NCI-H128 (cell line): ENCODE results near the gene GLIS1.

Experiments
- DNase-seq: peaks from one replicate; lab custom pipeline; 2025; ENCODE audit not compliant: unreplicated experiment; lab: John Stamatoyannopoulos, UW

The GLIS1 gene

DNA sequence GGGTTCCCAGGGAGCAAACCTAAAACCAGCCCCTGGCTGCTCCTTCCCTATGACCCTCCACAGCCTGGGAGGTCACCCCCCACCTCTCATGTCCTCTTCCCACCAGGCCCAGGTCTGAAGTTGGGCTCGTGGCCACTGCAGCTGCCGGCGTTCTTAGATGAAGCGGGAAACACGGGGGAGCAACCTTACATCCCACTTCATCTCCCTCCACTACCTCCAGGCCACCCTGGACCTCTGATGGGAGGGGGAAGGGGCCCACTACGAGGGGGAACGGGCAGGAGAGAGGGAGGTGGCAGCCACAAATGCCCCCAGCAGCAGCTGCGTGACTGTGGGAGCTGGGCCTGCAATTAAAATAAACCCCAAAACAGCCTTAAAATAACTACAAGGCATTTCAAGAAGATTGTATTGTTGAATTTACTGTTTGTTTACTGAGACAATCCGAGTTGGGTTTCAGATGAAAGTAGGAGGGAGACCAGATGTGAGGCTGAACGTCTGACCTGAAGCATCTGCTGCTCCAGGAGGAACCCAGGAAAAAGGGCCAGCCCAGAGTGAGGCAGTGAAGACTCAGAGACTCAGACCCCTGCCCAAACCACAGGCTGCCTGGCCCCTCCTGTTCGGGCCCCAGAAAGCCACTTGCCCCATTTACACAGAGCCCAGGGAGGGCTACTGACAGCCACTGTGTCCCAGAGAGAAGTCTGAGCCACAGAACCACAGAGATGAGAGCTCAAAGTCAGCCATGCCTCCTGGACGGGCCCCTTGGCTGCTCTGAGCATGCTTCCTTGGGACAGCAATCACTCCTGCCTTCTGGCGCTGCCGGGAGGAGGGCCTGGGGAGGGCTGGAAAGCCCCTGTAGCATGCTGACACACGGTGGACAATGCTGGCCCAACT, 59.8 kb downstream of the GLIS1 start:
- no peak for DNase-seq

DNA sequence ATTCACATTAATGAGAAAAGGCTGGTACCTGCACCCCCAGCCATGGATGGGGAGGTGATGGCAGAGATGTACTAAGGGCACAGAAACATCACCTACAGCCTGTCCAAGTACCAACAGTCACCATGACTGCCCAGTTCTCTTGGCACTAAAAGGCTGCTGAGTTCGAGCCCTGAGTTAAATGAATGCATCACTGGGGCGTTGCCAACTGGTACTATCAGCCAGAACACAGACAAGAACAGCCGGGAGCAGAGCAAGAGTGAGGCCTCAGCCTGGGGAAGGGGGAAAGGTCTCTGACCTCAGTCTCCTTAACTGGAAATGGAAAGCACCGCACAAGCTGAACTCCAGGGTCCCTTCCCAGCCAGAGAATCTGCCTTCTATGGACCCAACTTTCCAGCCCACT, 60.5 kb downstream of the GLIS1 start:
- DNase-seq, result no peak

DNA sequence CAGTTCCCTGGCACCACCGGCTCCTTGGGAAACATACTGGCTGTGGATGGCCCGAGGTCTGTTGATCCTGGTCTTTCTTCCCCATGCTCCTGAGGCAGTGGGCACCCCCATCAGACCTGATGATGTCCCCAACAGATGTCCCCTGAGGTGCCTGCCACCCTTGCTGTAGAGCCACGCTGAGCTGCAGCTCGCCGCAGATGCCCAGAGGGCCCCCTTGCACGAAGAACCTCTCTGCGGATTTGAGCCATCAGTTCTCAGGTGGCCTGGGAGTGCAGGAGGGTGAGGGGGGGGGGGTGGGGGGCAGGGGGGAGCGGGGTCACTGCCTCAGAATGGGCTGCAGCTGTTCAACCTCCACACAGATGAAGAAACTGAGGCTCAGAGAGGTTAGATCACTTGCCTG, 60.9 kb downstream of the GLIS1 start:
- DNase-seq, result no peak

DNA sequence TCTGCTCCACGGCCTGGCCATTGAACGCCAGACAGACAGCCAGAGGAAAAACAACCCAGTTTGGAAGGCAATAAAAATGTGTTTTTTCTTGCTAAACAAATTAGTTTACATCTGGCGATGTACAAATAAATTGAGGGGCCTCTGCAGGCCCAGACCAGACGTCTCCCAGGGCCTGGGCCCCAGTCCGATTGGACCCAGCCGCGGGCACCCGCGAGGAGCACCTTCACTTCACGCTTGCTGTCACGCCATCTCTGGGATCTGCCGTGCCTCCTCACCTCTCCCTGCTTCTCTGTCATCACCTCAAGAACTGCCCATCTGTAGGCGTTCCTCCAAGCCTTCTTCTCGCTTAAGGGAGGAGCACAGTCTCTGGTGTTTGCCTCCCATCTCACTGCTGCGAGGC, 61.5 kb downstream of the GLIS1 start:
- no peak for DNase-seq

DNA sequence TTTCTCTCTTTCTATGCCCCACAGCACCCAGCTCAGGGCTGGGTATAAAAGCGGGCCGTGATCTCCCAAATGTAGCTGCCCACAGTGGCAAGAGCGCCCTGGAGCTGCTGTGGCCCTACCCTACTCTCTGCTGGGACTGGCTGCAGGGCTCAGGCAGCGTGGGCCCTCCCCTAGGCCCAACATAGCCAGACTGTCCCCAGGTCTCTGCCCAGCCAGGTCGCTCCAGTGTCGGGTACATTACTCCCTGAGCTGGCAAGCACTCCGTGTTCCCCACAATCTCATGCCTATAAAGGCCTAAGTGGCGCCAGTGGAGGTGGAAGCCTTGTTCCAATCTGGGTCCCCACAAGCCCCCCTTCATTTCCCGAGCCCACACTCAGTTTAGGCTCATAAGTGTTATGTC, 66.2 kb downstream of the GLIS1 start:
- no peak for DNase-seq

DNA sequence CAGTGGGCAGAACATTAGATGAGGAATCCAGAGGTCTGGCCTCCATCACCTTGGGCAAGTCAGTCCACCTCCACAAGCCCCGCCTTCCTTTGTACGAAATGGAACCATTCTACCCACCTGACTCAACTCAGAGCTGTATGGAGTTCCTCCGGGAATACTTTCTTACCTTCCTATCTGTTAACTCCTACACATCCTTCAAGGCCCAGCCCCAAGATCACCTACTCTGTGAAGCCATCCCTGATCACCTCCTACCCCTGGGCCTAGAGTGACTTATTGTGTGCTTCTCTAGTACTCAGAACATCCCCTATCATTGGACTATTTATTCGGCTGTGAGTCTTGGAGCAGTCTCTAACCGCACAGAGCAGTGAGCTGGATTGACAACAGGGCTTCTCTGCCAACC, 66.7 kb downstream of the GLIS1 start:
- no peak for DNase-seq

DNA sequence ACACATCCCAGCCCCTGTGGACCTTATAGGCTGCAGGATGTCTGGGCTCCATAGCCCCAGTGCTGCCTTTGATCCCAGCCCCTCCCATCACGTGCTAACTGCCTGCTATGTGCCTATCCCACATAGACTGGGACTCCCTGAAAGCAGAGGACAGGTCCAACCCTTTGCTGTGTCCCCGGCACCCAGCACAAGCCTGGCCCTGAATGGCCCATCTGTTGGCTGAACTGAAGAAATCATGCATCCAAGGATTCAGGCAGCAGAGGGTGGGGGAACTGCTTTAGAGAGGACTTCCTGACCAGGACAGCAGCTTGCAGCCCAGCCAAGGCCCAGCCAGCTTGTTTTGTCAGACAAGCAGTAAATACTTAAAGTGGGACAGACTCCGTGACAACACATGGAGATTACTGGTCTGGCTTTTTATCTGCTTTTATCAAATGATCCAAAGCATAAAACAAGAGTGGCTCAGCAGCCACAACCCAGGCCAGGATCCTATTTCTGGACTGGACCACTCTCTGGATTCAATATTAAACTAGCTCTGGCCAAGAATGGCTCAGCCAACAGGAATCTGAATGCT, 69.3 kb downstream of the GLIS1 start:
- DNase-seq, result no peak

DNA sequence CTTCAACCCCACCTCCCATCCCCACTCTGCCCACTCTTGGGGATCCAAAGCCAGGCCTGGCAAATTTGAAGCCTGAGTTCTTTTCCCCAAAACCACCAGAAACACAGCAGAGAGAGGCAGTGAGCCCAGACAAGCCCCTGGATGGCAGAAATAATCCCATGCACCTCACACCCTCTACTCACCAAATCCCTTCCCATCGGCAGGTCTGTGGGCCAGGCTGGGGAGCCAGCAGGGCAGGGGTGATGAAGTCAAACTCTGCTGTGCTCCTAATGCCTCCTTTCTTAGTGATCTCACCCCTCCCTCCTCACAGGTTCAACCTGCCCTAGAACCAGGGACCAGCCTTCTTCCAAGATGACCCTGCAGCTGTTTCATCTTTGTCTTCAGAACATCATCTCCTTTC, 72.4 kb downstream of the GLIS1 start:
- no peak for DNase-seq

DNA sequence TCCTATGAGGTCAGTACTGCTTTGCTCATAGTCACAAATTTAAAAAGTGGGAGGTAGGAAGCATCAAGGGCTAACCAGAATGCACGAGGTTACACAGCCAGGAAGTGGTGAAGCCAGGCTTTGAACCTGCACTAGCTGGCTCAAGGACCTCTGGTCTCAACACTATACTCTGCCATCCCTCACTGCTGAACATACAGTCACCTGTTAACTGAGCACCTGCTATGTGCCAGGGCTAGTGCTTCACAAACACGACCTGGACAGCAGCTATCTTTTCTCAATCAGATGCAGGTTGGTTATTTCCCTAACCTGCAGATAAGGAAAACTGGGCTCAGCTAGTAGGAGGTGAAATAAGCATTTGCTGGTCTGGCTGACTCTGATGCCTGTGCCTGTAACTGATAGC, 73.0 kb downstream of the GLIS1 start:
- DNase-seq, result no peak

DNA sequence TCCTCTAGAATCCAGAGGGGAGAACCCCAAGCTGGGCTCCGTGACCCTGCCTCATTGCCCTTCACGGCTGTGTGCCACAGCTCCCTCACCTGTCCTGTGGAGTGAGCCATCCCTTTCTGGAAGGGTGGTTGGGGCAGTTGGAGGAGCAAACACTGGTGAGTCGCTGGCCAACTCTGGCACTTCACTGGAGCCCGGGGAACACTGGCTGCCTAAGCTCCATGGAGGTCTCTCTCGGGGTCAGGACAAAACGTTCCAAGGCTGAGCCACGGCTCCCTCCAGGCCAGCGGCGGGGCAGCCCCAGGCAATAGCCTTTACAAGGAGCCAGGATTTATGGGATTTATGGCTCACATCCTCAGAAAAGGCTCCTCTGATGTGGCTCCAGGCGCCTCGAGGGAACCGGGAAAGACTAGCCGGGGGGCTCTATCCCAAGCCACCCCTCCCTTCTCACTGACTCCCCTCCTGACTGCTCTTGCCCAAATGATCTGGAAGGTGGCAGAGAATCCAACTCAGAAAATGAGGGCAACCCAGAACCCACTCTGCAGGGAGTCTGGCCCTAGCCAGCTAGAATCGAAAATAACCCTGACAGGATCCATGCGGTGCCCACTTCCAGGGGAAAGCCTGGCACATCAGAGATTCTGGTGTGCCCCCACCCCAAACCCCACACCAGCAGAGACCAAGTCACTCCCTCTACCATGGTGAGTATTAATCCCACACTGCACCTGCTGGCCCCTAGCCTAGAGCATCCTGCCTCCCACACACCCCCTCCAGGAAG, 75.2 kb downstream of the GLIS1 start:
- DNase-seq, result no peak

DNA sequence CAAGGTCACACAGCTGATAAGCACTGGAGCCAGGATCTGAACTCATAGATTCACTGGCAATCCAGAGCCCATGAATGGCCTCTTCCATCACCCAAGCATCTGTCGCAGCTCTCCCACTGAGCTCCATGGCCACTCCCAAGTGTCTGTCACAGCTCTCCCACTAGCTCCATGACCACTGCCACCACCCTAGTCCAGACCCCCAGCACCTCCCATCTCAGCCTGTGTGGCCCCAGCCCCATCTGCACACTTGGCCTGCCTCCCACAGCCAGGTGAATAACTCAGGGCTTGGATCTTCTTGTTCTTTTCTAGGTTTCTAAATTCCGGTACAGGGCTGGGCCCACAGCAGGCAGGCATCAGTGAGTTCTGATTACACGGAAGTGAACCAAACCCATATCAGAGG, 76.0 kb downstream of the GLIS1 start:
- DNase-seq, result no peak

DNA sequence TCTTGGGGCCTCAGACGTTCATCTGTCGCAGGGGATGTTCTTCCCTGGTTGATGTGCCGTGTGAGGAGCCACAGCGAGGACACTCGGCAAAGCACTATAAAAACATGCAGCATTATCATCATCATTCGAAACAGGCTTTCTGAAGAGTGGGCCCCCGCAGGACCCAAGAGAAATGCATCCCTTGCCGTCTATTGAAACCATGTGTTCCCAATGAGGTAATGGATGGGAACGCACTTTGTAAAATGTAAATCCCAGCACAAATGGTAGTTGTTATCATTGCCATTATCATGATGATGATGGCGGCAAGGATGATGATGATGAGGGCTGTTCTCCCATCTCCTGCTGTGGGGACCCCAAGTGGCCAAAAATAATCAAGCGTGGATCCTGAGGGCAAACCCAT, 76.8 kb downstream of the GLIS1 start:
- DNase-seq, result no peak

DNA sequence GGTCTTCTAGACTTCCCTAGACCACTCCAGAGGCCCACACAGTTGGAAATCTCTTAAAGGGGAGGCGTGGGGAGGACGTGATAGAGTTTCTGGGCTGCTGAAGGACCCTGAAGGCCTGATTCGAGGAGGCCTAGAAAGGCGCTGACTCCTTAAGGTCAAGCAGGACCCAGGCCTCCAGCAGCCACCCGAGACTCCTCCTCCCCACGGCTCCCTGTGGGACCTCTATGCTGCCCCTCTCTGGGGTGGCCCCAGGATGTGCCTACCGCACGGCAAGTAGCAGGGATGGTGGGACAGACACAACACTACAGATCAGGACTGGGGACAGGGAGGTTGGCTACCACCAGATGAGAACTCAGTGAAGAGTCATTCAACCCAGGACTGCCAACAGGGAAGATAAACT, 77.5 kb downstream of the GLIS1 start:
- DNase-seq, result no peak

DNA sequence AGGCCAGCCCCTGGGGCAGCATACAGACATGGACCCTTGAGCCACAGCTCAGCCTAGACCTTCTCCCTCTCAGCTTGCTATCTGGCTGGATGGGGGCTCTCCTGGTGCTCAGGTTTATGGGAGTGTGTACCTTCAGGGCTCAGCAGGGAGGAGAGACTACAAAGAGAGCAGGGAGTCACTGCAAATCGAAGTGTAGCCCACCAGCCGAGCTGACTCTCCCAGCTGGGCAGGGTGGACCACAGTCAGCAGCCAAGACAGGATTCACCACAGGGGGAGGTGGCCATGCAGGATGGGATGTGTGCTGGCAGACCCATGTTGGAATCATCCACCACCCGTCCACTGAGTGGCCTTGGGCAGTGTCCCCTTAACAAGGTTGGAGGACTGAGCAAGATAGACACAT, 78.3 kb downstream of the GLIS1 start:
- no peak for DNase-seq

DNA sequence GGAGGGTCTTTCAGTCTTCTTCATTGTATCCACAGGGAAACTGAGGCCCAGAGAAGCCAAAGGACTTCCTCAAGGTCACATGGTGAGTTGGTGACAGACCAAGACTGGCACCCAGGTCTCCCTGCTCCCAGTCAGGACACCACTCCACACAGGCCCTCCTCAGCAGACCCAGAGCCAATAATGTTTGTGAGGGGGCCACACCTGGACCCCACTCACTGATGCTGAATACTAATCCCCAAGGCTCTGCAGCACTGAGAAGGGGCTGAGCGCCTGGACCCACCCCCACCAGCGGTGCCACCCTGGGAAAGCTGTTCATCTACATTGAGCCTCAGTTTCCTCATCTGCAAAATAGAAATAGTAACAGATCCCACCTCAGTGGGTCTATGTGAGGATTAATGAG, 79.5 kb downstream of the GLIS1 start:
- DNase-seq, result no peak

DNA sequence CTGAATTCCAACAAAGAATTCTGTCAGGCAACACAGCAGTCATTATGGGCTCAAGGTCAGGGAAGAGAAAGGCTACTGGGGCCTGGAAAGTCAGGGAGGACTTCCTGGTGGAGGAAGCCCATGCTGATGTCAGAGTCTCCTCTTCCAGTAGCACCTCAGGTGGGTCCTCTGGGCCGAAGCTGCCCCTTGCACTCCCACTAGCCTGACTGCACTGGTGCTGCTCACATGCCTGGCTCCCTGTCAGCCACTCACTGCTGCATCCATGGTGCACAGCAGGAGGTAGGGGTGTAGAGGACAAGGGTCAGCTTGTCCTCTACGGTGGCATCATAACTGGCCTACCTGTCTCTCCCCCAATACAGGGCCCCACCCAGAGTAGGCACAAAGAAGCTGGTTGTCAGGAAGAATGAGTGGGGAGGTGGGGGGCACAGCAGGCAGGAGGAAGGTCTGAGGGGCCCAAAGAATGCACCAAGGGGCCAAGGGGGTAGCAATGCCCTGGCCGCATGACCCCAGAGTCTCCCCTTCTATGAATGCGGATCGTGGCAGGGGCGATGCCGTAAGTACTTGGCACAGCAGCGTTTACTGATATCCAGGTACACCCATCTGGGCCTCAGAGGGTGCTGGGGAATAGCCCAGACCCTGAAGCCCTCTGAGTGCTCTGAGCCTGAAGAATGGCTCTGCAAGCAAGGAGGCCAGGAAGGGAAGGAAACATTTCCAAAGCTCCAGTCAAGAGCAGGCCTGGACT, 80.3 kb downstream of the GLIS1 start:
- no peak for DNase-seq

DNA sequence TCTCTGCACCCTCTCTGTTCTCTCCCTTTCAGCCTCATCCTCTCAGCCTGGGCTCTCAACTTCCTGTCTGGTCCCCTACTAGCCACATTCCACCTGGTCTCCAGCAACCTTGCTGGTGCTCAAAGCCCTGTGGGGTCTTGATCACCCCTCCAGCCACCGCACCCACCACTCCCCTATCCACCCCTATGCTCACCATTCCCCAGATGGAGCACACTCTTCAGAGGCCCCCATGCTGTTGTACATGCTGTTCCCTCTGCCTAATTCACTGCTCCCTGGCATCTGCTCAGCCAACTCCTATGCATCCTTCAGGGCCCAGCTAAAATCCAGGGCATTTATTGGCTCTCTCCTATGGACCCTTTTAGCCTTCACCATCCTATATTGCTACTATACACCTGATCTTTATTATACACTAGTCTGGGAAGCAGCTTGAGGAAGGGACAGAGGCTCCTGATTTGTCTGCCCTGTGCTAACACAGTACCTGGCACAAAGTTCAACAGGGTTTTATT, 81.0 kb downstream of the GLIS1 start:
- DNase-seq, result no peak

DNA sequence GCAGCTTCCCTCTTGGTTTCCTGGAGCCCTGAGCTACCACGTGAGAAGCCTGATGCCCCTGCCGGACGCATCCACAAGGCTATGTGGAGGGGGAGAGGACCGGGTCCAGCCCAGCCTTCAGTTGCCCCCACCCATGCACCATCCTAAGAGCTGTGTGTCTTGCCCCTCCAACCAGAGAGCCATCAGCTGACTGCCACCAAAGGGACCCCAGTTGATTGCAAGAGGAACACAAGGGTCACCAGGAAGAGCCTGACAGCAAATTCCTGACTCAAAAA, 81.5 kb downstream of the GLIS1 start:
- DNase-seq, result no peak

DNA sequence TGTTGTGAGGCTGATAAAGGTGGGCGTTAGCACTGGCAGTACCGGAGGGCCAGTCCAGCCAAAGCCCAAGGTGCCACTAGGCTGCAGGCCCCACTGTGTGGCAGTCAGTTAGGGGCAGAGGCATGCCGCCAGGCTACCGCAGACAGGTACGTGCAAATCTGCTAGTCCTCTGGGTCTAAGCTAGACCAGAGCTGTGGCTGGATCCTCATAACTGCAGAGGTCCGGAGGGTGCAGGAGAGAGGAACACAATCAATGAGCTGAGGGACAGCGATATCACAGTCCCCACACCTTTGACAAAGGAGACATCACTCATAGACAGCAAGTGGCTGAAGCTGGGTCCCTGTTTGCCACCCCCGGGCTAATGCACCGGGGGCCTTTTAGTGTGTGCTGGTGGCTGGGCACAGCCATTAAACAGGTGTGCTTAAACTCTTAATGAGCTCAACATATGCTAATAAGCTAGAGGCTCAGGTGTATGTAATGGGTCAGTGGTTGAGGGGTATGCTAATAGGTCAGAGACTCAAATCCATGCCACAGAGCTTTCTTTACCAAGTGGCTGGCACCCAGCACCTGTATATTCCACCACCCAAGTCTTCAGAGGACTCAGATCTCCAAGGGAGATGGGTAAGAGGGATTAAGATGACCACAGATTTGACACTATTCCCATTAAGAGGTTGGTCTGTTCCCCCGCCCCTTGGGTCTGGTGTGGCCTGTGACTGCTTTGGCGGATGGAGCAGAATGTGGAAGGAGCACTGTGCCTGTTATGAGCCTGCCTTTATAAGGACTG, 82.0 kb downstream of the GLIS1 start:
- DNase-seq, result no peak

DNA sequence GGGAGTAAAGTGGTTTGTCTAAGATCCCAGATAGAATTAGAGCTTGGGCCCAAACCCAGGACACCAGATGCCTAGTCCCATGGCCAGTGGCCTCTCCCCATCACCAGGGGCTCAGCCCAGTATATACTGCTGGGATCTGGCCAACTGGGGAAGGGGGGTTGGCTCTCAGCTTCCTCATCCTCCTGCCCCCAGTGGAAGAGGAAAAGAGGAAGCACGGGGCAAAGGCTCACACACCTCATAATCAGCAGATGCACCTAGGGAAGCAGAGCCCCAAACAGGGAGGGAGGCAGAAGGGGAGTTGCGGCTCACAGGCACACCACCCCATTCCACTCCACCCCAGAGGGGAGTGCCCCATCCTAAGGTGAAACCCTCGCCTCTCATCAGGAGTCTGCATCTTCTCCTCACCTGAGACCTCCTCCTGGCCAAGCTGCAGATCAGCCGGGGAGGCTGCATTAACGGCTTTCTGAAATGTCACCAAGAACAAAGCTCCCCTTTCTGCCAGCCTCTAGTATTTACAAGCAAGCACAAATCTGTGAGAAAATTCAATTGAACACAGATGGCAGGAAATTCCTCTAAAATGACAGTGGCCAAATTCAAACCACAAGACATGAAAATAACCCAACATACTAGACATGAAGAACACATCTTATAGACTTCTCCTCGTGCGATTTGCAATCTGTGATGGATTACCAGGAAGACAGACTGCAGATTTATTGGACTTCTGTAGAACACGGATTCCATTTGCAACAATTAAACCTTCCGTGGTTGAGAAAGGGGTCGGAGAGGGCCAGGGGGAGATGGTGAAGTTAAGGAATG, 82.8 kb downstream of the GLIS1 start:
- DNase-seq, result no peak
